Myocyte (in vitro differentiated cells): ENCODE data around the gene CELF1. TPM values are rescaled to one million over a fixed set of nuclear protein-coding genes. Genes with fewer than 3 reads are reported as not detected.

ENCODE experiments used
- DNase-seq: peaks from one replicate; pipeline ENCODE4 v3.0.0-alpha.2; 2012; ENCODE audit warnings: low read depth
- total RNA-seq: library from RNA; depleted of rRNA; stranded (reverse); fragments of >200 nt; gene quantifications from 2 replicates; pipeline ENCODE4 v1.2.3, GENCODE V29; 2014

CELF1 gene
- total RNA-seq, 1 donor from 2014 or later = 127 TPM

- DNase-seq = no peak
These were observed 41.0 kb downstream of the CELF1 start for GRCh38 chr11:47511917-47512316.

DNA sequence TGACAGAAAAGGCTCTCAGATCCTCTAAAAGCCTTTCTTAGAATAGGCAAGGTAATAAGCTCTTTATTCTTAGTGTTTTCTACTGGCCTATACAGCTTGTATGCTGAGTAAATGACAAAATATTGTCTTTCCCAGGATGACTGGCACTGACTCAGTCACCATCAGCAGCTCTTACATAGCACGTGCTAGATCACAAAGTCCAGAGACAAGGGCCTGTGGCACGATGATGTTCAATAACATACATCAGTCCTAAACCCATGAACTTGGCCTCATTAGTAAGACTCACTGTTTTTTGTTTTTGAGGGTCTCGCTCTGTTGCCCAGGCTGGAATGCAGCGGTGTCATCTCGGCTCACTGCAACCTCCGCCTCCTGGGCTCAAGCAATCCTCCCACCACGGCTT lies 42.7 kb downstream of the CELF1 start:
- no peak for DNase-seq

- DNase-seq = no peak
These were observed 43.8 kb downstream of the CELF1 start for GRCh38 chr11:47509077-47509536.

- no peak for DNase-seq
These were observed 44.5 kb downstream of the CELF1 start for GRCh38 chr11:47508240-47508957.

- no peak for DNase-seq
These were observed 45.2 kb downstream of the CELF1 start for GRCh38 chr11:47507563-47508239.

GRCh38 chr11:47506795-47507562 lies 46.0 kb downstream of the CELF1 start:
- no peak for DNase-seq

DNA sequence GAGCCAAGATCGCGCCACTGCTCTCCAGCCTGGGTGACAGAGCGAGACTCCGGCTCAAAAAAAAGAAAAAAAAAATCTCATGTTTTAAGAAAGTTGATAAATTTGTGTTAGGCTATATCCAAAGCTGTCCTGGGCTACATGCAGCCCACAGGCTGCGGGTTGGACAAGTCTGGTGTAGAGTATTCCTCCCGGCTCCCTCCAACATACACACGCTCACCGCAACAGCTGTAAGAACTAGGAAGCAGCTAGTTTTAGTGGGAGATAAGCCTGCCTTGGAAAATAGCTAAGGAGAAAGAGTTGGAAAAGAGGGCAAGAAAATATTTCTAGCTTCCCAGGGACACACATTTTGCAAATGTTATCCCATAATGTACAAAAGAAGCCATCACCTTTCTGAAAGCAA lies 46.6 kb downstream of the CELF1 start:
- DNase-seq = peak; percentile 58

GRCh38 chr11:47504910-47505309 lies 48.0 kb downstream of the CELF1 start:
- DNase-seq = no peak

DNA sequence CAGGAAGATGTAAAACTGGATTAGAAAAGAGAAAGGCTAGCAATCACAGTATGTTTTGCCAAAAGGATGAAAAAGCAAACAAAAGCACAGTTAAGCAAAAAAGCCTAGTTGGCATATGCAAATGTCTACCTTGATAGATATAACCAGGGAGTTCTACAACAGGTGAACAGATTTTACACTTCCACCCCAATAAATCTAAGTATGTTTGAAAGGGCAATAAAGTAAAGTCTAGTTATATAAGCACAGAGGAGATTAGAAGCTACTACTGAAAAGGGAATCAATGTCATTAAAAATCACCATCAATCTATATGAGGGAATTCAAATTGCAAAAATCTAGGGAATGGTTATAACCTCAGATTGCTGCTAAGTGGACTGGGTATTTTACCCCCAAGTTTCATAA lies 49.7 kb downstream of the CELF1 start:
- DNase-seq = no peak

DNA sequence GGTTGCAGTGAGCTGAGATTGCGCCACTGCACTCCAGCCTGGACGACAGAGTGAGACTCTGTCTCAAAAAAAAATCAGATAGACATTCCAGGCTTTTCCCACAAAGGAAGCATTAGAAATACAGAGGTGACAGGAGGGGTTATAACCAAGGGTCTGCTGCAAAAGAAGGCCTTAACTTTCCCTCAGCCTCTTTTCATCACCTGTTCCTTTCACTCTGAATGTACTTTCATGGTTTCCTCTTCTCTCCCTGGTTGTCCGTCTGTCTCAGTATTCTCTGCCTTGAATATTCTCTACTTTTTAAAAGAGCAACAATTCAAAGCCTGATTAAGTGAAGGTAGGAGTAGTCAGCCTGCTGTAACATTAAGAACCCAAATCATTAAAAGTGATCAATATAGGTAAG lies 50.2 kb downstream of the CELF1 start:
- peak; percentile 44 for DNase-seq

- no peak for DNase-seq
These were observed 51.8 kb downstream of the CELF1 start for GRCh38 chr11:47501101-47501500.

- DNase-seq = no peak
These were observed 52.8 kb downstream of the CELF1 start for GRCh38 chr11:47500121-47500520.

DNA sequence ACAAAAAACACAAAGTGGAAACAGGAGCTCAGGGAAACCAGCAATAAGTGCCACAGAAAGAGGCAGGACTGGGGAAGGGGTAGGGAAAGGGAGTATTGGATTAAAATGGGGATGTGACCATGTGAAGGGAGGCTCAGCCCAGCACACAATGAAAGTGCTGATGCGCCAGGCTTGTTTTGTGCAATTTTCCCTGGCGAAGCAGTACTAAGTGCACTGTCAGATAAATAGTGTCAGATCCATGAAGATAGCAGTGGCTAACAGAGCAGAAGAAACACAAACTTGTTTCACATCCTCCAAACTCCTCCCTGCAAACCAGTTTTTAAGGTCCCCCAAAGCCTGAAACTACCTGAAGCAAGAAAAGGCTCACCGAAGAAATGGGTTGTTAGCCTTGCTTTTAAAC lies 53.3 kb downstream of the CELF1 start:
- no peak for DNase-seq

- DNase-seq = no peak
These were observed 53.8 kb downstream of the CELF1 start for GRCh38 chr11:47499161-47499560.

GRCh38 chr11:47498584-47499152 lies 54.3 kb downstream of the CELF1 start:
- DNase-seq = no peak

DNA sequence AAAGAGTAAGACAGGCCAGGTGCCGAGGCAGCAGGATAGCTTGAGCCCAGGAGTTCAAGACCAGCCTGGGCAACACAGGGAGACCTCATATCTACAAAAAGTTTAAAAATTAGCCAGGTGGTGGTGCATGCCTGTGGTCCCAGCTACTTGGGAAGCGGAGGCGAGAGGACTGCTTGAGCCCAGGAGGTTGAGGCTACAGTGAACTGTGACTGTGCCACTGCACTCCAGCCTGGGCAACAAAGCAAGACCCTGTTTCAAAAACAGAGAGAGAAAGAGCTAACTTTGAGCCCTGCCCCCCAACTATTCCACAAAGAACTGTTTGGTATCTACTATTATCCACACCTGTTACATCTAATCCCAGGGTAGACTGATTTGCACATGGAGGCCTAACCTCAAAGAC lies 54.8 kb downstream of the CELF1 start:
- peak; percentile 38 for DNase-seq

DNA sequence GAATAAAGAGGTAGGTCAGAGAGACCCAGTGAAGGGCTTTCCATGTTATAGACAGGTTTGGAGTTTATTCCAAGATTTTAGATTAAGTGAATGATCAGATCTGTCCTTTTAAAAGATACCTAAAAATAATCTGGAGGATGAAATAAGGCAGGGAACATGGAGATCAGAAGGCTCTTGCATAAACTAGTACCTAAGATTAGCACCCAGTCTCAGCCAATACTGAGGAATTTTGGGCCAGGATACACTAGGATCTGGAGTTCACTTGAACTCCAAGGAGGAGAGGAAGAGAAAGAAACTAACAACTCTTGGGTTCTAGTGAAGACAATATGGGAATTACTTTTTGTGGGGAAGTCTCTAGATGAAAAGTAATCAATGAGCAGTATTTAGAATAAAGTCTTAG lies 56.1 kb downstream of the CELF1 start:
- DNase-seq = no peak

- no peak for DNase-seq
These were observed 57.1 kb downstream of the CELF1 start for GRCh38 chr11:47495856-47496217.

DNA sequence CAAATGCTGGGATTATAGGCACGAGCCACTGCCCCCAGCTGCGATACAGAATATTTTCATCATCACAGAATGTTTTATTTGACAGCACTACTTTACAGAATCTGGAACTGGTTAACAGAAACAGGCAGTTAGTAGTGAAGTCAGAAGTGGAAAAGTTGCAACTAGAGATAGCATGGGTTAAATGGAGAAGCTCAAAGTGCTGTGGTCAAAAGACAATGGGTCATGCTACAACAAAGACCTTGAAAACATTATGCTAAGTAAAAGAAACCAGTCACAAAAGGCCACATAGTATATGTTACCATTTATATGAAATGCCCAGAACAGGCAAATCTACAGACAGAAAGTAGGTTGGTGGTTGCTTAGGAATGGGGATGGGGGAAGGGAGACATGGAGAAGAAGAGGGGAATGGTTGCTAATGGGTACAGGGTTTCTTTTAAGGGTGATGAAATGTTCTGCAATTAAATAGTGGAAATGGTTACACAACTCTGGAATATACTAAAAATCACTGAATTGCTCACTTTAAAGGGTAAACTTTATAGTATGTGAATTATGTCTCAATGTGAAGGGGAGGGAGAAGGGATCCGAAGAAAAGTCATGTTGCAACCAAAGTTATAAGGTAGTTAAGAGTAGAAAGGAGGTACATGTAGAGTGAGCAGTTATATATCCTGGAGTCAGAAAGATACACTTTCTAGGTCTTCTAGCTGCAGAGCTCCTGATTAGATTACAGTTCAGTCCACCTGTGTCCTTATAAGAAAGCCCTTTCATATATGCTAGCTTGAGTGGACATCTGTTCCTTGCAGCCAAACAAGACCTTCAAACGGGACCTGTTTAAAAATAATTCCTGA lies 57.7 kb downstream of the CELF1 start:
- DNase-seq = no peak

DNA sequence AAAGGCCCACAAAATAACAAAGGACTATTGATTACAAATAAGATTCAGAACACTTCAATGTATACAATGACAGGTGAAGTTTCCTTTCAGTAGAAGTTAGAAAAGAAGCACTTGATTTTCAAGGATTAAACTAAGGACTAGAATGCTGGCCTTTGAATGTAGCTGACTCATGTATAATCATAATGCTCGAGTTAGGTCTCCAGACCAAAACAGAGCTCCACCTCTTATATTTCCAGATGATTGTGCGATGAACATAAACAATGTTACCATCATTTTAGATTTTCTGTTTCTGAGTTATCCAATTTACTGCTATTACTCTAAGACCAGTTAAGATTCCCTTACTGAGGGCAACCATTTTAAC lies 63.6 kb downstream of the CELF1 start:
- DNase-seq = no peak
